Esophagus mucosa (tissue), 1 donor: Measurements from ENCODE around the gene NOTCH2NLA. TPM values are rescaled to one million over a fixed set of nuclear protein-coding genes. Genes with fewer than 3 reads are reported as not detected.
A peak's percentile ranks its signal among the peaks of the same experiment; 100 is the strongest.
"Not testable (repeated sequence)": the region's sequence is repeated elsewhere in the genome, so short reads cannot be mapped to it uniquely, and the experiment has no call there.

Experiments
- ATAC-seq: fragments of 200-7000 bp; cut with Tn5 transposase; one replicate; pipeline ENCODE4 v1.9.1; 2020
- total RNA-seq: library from RNA; stranded (reverse); gene quantifications from one replicate; pipeline ENCODE4 v1.2.4, GENCODE V29; 2023
- donor health status: DM: yes; HTN: yes; CAD: no.

The NOTCH2NLA gene
- 33.6 TPM for total RNA-seq

- peak; percentile 44 for ATAC-seq
These were observed at the start of gene NOTCH2NLA for GRCh38 chr1:146228710-146229477. Gene NOTCH2NLA, minus strand, starts transcription at chr1:146229021. Its CDS starts 39,684 bp downstream, at chr1:146189337.

- not testable (repeated sequence) for ATAC-seq
These were observed 49.5 kb upstream of the NOTCH2NLA start for GRCh38 chr1:146278346-146278745.

- not testable (repeated sequence) for ATAC-seq
These were observed 48.3 kb upstream of the NOTCH2NLA start for GRCh38 chr1:146277087-146277486.

- ATAC-seq = peak; percentile 81
These were observed 45.3 kb upstream of the NOTCH2NLA start for GRCh38 chr1:146274083-146274482.

GRCh38 chr1:146273194-146273593, 44.4 kb upstream of the NOTCH2NLA start:
- not testable (repeated sequence) for ATAC-seq

GRCh38 chr1:146272734-146273133, 43.9 kb upstream of the NOTCH2NLA start:
- not testable (repeated sequence) for ATAC-seq

GRCh38 chr1:146271977-146272376, 43.2 kb upstream of the NOTCH2NLA start:
- ATAC-seq = peak; percentile 19

- ATAC-seq = not testable (repeated sequence)
These were observed 41.3 kb upstream of the NOTCH2NLA start for GRCh38 chr1:146270129-146270528.

- ATAC-seq = not testable (repeated sequence)
These were observed 37.4 kb upstream of the NOTCH2NLA start for GRCh38 chr1:146266179-146266748.

- ATAC-seq = peak; percentile 88
These were observed 35.9 kb upstream of the NOTCH2NLA start for GRCh38 chr1:146264761-146265160.

- ATAC-seq = peak; percentile 84
These were observed 31.3 kb upstream of the NOTCH2NLA start for GRCh38 chr1:146260006-146260730.

GRCh38 chr1:146257992-146258552, 29.3 kb upstream of the NOTCH2NLA start:
- not testable (repeated sequence) for ATAC-seq

- peak; percentile 49 for ATAC-seq
These were observed 25.9 kb upstream of the NOTCH2NLA start for GRCh38 chr1:146254569-146255197.

- not testable (repeated sequence) for ATAC-seq
These were observed 24.5 kb upstream of the NOTCH2NLA start for GRCh38 chr1:146253249-146253855.

GRCh38 chr1:146251523-146251922, 22.7 kb upstream of the NOTCH2NLA start:
- ATAC-seq = peak; percentile 36

- ATAC-seq = peak; percentile 71
These were observed 19.8 kb upstream of the NOTCH2NLA start for GRCh38 chr1:146248643-146249042.

- not testable (repeated sequence) for ATAC-seq
These were observed 7.8 kb upstream of the NOTCH2NLA start for GRCh38 chr1:146236626-146237025.

- ATAC-seq = not testable (repeated sequence)
These were observed 7.3 kb upstream of the NOTCH2NLA start for GRCh38 chr1:146236026-146236601.

- not testable (repeated sequence) for ATAC-seq
These were observed 608 bp downstream of the NOTCH2NLA start for GRCh38 chr1:146228144-146228682.

- ATAC-seq = not testable (repeated sequence)
These were observed 54.3 kb downstream of the NOTCH2NLA start for GRCh38 chr1:146174531-146174930.

- not testable (repeated sequence) for ATAC-seq
These were observed 61.1 kb downstream of the NOTCH2NLA start for GRCh38 chr1:146167740-146168139.
